HG03039 (cell line): Measurements from ENCODE around the gene KYAT1.

Source experiments
- ATAC-seq: cut with Tn5 transposase; IDR thresholded peaks from one replicate; pipeline ENCODE4 v1.9.1; 2021; ENCODE audit warnings: mild to moderate bottlenecking, moderate library complexity; ENCODE audit not compliant: unreplicated experiment

KYAT1 gene

DNA sequence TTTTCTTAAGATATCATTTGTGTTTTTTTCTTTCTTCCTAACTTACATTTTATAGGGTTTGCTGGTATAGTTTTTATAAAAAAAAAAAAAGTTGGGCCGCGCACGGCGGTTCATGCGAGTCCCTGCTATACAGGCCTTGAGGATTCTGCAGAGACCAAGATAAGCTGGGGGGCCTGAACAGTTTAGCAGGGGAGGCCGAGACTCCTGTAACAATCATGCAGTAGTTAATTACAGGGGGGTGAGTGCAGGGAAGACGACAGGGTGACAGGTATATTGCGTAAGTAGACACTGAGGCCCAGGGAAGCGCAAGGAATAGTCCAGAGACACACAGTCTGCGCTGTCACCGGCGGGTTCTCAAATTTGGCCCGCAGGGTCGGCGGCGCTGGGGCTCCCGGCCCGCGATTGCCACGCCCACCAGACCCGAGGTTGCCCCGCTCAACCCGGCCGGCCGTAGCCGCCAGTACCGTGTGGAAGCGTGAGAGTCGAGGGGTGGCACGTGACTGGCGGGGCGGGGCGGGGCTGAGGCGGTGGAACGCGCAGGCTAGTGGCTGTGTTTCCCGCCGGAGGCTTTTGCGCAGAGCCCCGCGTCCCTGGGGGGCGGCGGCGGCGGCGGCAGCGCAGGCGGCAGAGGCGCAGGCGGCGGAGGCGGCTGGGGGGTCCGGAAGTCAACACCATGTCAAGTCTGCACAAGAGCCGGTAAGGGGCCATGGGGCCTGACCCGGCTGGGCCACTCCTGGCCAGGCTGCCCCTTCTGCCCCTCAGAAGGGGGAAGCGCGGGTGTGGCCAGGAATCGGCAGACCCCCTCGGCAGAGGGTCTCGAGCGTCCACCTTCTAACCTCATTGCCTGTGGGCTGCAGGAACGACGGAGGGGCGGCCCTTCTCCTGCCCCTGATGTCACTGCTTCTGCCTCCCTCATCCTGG, 94.8 kb downstream of the KYAT1 start, which contains the start of gene TBC1D13:
Gene TBC1D13, plus strand, starts transcription at position 573 of the 921 bp plus-strand sequence. Its CDS starts 101 bp downstream, at position 674.
- peak; percentile 81 for ATAC-seq

DNA sequence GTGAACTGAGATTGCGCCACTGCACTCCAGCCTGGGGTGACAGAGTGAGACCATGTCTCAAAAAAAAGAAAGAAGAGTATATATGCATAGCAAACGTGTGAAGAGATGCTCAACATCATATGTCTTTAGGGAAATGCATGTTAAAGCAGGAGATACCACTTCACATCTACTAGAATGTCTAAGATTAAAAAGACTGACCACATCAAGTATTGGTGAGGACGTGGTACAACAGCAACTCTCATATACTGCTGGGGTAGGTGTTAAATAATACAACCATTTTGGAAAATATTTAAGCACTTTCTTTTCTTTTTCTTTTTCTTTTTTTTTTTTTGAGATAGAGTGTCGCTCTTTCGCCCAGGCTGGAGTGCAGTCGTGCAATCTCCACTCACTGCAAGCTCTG, 96.3 kb downstream of the KYAT1 start:
- ATAC-seq: no peak
